SK-N-SH (cell line): Measurements from ENCODE around the gene XRCC6. TPM values are rescaled to one million over a fixed set of nuclear protein-coding genes. Genes with fewer than 3 reads are reported as not detected.

Source experiments
- CTCF ChIA-PET: fragments of 300-600, 350-600 bp; formaldehyde crosslinking; extraction: SDS; loops from one replicate; lab custom pipeline; 2021; lab: Yijun Ruan, JAX
- POLR2A ChIA-PET: fragments of 350-600 bp; sonication (Branson Sonifier 250); formaldehyde crosslinking; extraction: SDS; loops from one replicate; lab custom pipeline; 2020; ENCODE audit warnings: antibody characterized with exemption, inconsistent platforms; lab: Yijun Ruan, JAX
- DNase-seq: peaks from one replicate; pipeline ENCODE4 v3.0.0; 2012
- H2AFZ ChIP-seq: fragments of 200-600 bp; sonication (generic); 2 replicates; pipeline ENCODE4 v1.8.1; 2016; ENCODE audit warnings: antibody characterized with exemption, mild to moderate bottlenecking, low read depth
- H3F3A ChIP-seq: fragments of 200-600 bp; sonication (generic); replicated peaks from 2 replicates; pipeline ENCODE3; 2016; ENCODE audit warnings: antibody characterized with exemption, mild to moderate bottlenecking; ENCODE audit not compliant: insufficient read depth
- H3K27ac ChIP-seq, 2 experiments: fragments of 200-500 bp in 1 of 2; fragments of 200-600 bp in 1 of 2; sonication (Bioruptor generic) in 1 of 2; sonication (generic), shearing (Covaris generic) in 1 of 2; 2 replicates each; pipeline versions ENCODE4 v1.5.1 to v1.6.1; 2014 to 2016; ENCODE audit warnings: low read depth in 2 of 2, inconsistent platforms in 1 of 2, low read length in 1 of 2, mild to moderate bottlenecking in 1 of 2, mixed read lengths in 1 of 2
- H3K27me3 ChIP-seq: fragments of 200-600 bp; sonication (generic), shearing (Covaris generic); 2 replicates; pipeline ENCODE4 v1.6.1; 2016; ENCODE audit warnings: mixed run types; ENCODE audit not compliant: insufficient read depth
- H3K36me3 ChIP-seq, 2 experiments: fragments of 200-500 bp in 1 of 2; fragments of 200-600 bp in 1 of 2; sonication (Bioruptor generic) in 1 of 2; sonication (generic) in 1 of 2; replicated peaks in 1 of 2; 2 replicates each; pipeline versions ENCODE3 to v1.5.1; 2014 to 2016; ENCODE audit warnings: low read length in 1 of 2, mild to moderate bottlenecking in 1 of 2; ENCODE audit not compliant: insufficient read depth in 2 of 2, control insufficient read depth in 1 of 2
- H3K4me1 ChIP-seq, 2 experiments: fragments of 200-500 bp in 1 of 2; fragments of 200-600 bp in 1 of 2; sonication (Bioruptor generic) in 1 of 2; sonication (generic), shearing (Covaris generic) in 1 of 2; 2 replicates each; pipeline versions ENCODE4 v1.5.1 to v1.6.1; 2014 to 2016; ENCODE audit warnings: low read depth in 1 of 2, low read length in 1 of 2, mixed run types in 1 of 2; ENCODE audit not compliant: insufficient read depth in 2 of 2, control insufficient read depth in 1 of 2
- H3K4me2 ChIP-seq: fragments of 200-600 bp; sonication (generic), shearing (Covaris generic); 2 replicates; pipeline ENCODE4 v1.6.1; 2017; ENCODE audit warnings: mixed run types
- H3K4me3 ChIP-seq, 2 experiments: fragments of 200-500 bp in 1 of 2; fragments of 200-600 bp in 1 of 2; sonication (Bioruptor generic) in 1 of 2; sonication (generic), shearing (Covaris generic) in 1 of 2; 2 replicates each; pipeline versions ENCODE4 v1.5.1 to v1.8.1; 2014 to 2016; ENCODE audit warnings: low read depth in 2 of 2, inconsistent platforms in 1 of 2, low read length in 1 of 2, mild to moderate bottlenecking in 1 of 2, mixed read lengths in 1 of 2, moderate library complexity in 1 of 2
- H3K79me2 ChIP-seq: fragments of 200-600 bp; sonication (generic); 2 replicates; pipeline ENCODE4 v1.8.1; 2017; ENCODE audit warnings: mild to moderate bottlenecking; ENCODE audit not compliant: insufficient read depth
- H3K9ac ChIP-seq: fragments of 200-600 bp; sonication (generic); 2 replicates; pipeline ENCODE4 v1.6.1; 2017; ENCODE audit warnings: mixed run types
- H3K9me2 ChIP-seq: fragments of 200-600 bp; sonication (generic); 2 replicates; pipeline ENCODE4 v1.6.1; 2017; ENCODE audit warnings: mixed run types
- H3K9me3 ChIP-seq: fragments of 200-600 bp; sonication (generic); 2 replicates; pipeline ENCODE4 v1.6.1; 2017; ENCODE audit warnings: mixed run types, mild to moderate bottlenecking, moderate library complexity
- H4K20me1 ChIP-seq: fragments of 200-600 bp; sonication (generic); 2 replicates; pipeline ENCODE4 v1.6.1; 2017; ENCODE audit warnings: mild to moderate bottlenecking, mixed run types; ENCODE audit not compliant: insufficient read depth
- FOXM1 ChIP-seq: IDR thresholded peaks from 2 replicates; pipeline ENCODE4 v1.4.0; 2012; ENCODE audit warnings: low read depth, mild to moderate bottlenecking
- GATA2 ChIP-seq: sonication (generic); formaldehyde crosslinking; IDR thresholded peaks from 2 replicates; pipeline ENCODE4 v1.5.0; 2020; ENCODE audit warnings: mild to moderate bottlenecking, missing genetic modification reagents
- MEF2A ChIP-seq: IDR thresholded peaks from 2 replicates; pipeline ENCODE4 v1.4.0; 2012; ENCODE audit warnings: low read depth, borderline replicate concordance
- NFIC ChIP-seq: IDR thresholded peaks from 2 replicates; pipeline ENCODE4 v1.4.0; 2012; ENCODE audit warnings: borderline replicate concordance
- NRF1 ChIP-seq: IDR thresholded peaks from 2 replicates; pipeline ENCODE4 v1.6.1; 2012; ENCODE audit warnings: low read depth, mild to moderate bottlenecking, low read length
- RAD21 ChIP-seq: IDR thresholded peaks from 2 replicates; pipeline ENCODE4 v1.6.1; 2012; ENCODE audit warnings: mild to moderate bottlenecking, low read length
- RCOR1 ChIP-seq: fragments of 150-350 bp; IDR thresholded peaks from 2 replicates; pipeline ENCODE4 v1.6.1; 2017; ENCODE audit warnings: antibody characterized with exemption, low read length
- TEAD4 ChIP-seq: IDR thresholded peaks from 2 replicates; pipeline ENCODE4 v1.4.0; 2012; ENCODE audit warnings: mild to moderate bottlenecking, borderline replicate concordance; ENCODE audit not compliant: insufficient read depth
- USF2 ChIP-seq: fragments of 150-350 bp; IDR thresholded peaks from 2 replicates; pipeline ENCODE4 v1.6.1; 2017; ENCODE audit warnings: antibody characterized with exemption, low read length, low read depth, borderline replicate concordance
- YY1 ChIP-seq: IDR thresholded peaks from 2 replicates; pipeline ENCODE4 v1.4.0; 2012; ENCODE audit warnings: low read depth, mild to moderate bottlenecking
- WGBS: methylation state at CpG from one replicate; pipeline ENCODE4 v1.1.6; 2017; ENCODE audit warnings: low lambda C conversion rate; 5-methylcytosine and 5-hydroxymethylcytosine counted together
- polyA plus RNA-seq, 3 experiments: library from polyadenylated mRNA; depleted of rRNA; stranded (reverse); fragments of >200 nt; gene quantifications; 2 replicates each; pipeline ENCODE4 v1.2.3, GENCODE V29; 2012
- TF ChIP-seq, protein P1 (sequence below): IDR thresholded peaks from 2 replicates; pipeline ENCODE4 v1.6.1; 2012; ENCODE audit warnings: mild to moderate bottlenecking, low read depth, low read length, moderate library complexity
- TF ChIP-seq, protein P2 (sequence below): IDR thresholded peaks from 2 replicates; pipeline ENCODE4; 2012

XRCC6 gene
- polyA plus RNA-seq, 1 of the 3 experiments (the other 2 are of a cell fraction), result 78.1 TPM

DNA sequence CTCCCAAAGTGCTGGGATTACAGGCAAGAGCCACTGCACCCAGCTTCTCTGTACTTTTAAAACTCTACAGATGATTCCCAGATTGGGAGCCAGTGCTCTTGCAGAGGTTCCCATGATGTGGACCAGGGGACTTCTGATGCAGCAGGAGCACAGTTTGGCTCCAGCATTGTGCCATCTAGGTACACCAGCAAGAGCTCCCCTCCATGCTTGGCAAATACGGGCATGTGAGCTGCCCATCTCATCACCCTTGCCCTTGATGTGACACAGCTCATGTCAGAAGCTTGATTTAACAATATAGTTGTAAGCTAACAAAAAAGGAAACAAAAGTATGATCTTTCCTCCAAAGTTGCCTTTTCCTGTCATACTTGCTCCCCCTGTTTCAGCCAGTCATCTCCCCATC is 38.8 kb downstream of the XRCC6 start (continued):
- TF ChIP-seq, protein P1, sequence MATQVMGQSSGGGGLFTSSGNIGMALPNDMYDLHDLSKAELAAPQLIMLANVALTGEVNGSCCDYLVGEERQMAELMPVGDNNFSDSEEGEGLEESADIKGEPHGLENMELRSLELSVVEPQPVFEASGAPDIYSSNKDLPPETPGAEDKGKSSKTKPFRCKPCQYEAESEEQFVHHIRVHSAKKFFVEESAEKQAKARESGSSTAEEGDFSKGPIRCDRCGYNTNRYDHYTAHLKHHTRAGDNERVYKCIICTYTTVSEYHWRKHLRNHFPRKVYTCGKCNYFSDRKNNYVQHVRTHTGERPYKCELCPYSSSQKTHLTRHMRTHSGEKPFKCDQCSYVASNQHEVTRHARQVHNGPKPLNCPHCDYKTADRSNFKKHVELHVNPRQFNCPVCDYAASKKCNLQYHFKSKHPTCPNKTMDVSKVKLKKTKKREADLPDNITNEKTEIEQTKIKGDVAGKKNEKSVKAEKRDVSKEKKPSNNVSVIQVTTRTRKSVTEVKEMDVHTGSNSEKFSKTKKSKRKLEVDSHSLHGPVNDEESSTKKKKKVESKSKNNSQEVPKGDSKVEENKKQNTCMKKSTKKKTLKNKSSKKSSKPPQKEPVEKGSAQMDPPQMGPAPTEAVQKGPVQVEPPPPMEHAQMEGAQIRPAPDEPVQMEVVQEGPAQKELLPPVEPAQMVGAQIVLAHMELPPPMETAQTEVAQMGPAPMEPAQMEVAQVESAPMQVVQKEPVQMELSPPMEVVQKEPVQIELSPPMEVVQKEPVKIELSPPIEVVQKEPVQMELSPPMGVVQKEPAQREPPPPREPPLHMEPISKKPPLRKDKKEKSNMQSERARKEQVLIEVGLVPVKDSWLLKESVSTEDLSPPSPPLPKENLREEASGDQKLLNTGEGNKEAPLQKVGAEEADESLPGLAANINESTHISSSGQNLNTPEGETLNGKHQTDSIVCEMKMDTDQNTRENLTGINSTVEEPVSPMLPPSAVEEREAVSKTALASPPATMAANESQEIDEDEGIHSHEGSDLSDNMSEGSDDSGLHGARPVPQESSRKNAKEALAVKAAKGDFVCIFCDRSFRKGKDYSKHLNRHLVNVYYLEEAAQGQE, result no peak

DNA sequence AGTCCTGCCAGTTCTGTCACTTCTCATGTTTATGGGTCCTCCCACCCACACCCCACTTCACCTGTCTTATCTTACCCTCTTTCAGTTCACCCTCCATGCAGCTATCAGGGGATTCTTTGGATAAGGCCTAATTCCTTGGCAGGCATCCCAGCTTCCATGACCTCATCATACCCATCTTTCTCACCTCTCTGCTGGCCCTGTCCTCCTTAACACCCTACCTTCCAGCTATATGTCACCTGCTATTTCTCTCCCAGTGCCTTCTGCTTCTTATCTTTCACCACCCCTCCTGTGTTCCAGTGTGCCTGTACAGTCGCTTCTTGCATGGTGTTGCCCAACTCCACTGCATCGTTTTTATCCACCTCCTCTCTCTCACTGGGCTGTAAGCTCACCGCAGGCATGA is 39.3 kb downstream of the XRCC6 start:
- H3K27ac ChIP-seq, result no peak overlapping the region
- ChIA-PET CTCF (no interaction called here), POLR2A (no interaction called here)
- H3K27me3 ChIP-seq, result no peaks in the 10 kb centered on the region
- no peaks in the 10 kb centered on the region for H3F3A ChIP-seq
- peaks cover 16 to 34% of the 10 kb centered on the region in 2 experiments for H3K36me3 ChIP-seq
- H4K20me1 ChIP-seq, result no peaks in the 10 kb centered on the region
- no peaks in the 10 kb centered on the region for H3K4me1 ChIP-seq
- TF ChIP-seq RAD21 (no peak), USF2 (no peak), YY1 (no peak), RCOR1 (no peak), GATA2 (CRISPR knock-in tag) (no peak), MEF2A (no peak), NFIC (no peak), NRF1 (no peak), FOXM1 (no peak), TEAD4 (no peak)
- TF ChIP-seq, protein P2, sequence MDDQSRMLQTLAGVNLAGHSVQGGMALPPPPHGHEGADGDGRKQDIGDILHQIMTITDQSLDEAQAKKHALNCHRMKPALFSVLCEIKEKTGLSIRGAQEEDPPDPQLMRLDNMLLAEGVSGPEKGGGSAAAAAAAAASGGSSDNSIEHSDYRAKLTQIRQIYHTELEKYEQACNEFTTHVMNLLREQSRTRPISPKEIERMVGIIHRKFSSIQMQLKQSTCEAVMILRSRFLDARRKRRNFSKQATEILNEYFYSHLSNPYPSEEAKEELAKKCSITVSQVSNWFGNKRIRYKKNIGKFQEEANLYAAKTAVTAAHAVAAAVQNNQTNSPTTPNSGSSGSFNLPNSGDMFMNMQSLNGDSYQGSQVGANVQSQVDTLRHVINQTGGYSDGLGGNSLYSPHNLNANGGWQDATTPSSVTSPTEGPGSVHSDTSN, result no peak
- H3K79me2 ChIP-seq, result no peaks in the 10 kb centered on the region
- H3K9me3 ChIP-seq, result no peaks in the 10 kb centered on the region
- no peaks in the 10 kb centered on the region for H3K9me2 ChIP-seq
- no peak overlapping the region for H3K4me2 ChIP-seq
- H3K9ac ChIP-seq, result no peak overlapping the region
- no peak overlapping the region for H2AFZ ChIP-seq
- no peak overlapping the region for H3K4me3 ChIP-seq
- WGBS, result 100% methylated on average over 3 of the region's 3 CpGs
- no peak for DNase-seq
